EL (cell line): ENCODE measurements around the gene ITGB1.
A peak's percentile ranks its signal among the peaks of the same experiment; 100 is the strongest.
"Not testable (repeated sequence)": the region's sequence is repeated elsewhere in the genome, so short reads cannot be mapped to it uniquely, and the experiment has no call there.

Experiments used
- DNase-seq: peaks from one replicate; pipeline ENCODE4 v3.0.0-alpha.2; 2016

Gene ITGB1

DNA sequence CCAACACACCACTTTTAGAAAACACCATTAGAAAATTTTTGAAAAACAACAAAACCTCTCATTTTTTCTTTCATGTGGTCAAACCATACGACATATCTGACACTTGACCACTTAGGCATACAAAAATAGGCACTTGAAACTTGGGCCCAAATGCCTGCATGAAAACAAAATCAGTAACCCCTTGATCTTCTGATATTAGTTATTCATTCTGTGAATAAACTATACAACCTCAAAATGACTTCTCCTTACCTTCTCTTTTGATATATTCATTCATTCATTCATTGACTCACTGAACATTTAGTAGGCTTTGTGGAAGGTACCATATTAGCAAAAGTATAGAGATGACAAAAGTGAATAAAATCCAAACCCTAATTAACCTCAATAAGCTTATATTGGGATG is 26.4 kb downstream of the ITGB1 start:
- no peak for DNase-seq

DNA sequence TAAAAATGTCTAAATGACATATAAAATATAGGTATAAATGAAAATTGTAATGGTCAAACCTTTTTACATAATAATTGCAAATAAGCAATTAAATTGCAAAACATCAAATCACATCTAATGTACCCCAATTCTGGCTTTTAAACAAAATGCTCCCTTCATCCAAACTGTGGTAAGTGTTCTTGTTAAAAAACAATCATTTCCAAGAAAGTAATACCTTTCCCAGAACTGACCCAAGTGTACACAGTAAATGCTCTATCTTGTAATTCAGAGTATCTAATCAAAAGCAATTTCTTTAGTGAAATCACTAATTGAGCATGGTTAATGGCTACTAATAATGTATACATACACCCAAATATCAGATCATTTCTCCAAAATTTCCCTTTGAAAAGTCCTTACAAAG is 28.0 kb downstream of the ITGB1 start:
- DNase-seq = no peak

DNA sequence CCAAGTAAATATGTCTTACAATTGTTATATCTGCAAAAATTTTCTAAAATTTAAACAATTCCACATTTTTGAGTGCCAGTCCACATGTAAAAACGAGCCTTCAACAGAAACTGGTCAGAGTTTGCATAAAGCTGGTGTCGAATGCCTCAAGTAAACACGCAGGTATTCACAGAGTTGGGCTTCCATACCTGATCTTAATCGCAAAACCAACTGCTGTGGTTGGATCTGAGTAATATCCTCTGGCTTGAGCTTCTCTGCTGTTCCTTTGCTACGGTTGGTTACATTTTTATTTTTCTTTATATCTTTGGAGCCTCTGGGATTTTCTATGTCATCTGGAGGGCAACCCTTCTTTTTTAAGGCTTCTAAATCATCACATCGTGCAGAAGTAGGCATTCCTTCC is 28.4 kb downstream of the ITGB1 start:
- DNase-seq = no peak

- DNase-seq = no peak
Observed at GRCh38 chr10:32927750-32928149, 30.3 kb downstream of the ITGB1 start.

DNA sequence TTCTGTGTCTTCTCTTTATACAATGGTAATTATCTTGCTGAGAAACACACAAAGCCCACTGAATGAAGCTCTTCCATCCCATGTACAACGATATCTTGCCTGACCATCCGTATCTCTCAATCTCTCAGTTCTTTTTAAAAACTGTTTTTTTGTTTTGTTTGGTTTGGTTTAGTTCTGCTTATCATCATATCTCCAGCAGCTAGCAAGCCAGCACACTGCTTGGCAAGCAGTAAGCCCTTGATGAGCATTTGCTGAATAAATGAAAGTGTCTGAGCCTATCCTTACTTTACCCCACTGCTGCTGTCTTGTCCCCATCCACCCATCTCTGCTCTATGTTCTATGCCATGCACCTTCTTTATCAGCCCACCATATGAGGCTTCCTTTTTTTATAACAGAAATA is 34.2 kb downstream of the ITGB1 start:
- DNase-seq = no peak

GRCh38 chr10:32923134-32923533 is 34.9 kb downstream of the ITGB1 start:
- no peak for DNase-seq

DNA sequence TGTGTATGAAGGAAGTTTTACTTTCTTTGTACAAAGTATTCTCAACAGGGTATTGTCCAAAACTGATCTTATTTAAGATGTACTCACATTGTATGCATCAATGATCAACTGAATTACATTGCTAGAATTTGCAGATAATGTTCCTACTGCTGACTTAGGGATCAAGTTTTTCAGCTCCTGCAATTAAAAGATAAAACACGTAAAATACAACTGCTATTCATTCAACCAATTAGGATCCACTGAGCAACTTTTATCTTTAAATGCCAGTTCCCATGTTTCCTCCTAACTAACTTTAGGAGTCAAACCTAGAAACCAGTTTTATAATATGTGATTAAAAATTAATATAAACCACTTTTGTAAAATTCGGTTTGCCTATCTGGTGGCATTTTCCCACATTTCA is 35.9 kb downstream of the ITGB1 start:
- DNase-seq = no peak

DNA sequence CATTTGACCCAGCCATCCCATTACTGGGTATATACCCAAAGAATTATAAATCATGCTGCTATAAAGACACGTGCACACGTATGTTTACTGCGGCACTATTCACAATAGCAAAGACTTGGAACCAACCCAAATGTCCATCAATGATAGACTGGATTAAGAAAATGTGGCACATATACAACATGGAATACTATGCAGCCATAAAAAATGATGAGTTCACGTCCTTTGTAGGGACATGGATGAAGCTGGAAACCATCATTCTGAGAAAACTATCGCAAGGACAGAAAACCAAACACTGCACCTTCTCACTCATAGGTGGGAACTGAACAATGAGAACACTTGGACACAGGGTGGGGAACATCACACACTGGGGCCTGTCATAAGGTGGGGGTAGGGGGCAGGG is 40.2 kb downstream of the ITGB1 start:
- not testable (repeated sequence) for DNase-seq

DNA sequence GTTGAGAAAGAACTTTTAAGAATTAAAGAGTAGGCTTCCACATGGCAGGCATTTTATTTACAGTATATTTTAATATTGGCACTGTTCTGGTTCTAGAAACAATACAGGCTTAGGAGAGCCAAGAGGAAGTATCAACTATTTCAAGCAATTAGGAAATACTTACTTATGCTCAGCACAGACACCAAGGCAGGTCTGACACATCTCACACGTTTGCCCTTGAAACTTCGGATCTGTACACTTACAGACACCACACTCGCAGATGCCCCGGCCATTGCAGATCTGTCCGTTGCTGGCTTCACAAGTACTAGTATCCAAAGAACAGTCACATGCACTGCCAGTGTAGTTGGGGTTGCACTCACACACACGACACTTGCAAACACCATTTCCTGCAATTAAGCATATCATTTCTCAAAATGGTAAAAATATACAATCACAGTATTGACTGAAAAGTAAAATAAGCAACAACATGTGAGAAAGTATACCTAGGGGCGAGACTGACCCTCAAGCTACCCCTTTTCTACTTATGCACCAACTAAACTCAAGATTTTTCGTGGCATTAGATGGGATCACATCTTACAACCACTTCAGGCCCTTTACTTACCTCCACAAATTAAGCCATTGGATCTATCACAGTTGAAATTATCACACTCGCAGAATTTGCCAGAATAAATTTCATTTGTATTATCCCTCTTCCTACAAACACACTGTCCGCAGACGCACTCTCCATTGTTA is 46.6 kb downstream of the ITGB1 start:
- no peak for DNase-seq

GRCh38 chr10:32909970-32910369 is 48.1 kb downstream of the ITGB1 start:
- DNase-seq = not testable (repeated sequence)

- DNase-seq = no peak
Observed at GRCh38 chr10:32909456-32909855, 48.6 kb downstream of the ITGB1 start.

DNA sequence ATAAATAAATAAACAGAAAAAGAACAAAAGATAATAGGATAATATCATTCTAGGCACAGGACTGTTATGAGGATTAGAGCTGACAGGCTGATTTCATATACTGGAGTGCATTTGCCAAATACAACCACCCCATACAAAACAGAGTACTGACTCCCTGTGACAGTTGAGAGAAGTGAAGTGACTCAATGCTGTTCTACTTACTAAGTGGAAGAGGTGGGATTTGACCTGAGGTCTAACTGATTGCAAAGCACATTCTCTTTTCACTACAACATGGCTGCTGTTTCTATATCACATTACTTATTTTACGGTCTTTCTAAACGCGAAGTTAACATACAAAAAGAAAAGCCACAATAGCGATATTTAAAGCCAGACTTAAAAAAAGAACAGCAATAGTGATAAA is 51.4 kb downstream of the ITGB1 start:
- DNase-seq = no peak

- DNase-seq = no peak
Observed at GRCh38 chr10:32905466-32905865, 52.6 kb downstream of the ITGB1 start.

DNA sequence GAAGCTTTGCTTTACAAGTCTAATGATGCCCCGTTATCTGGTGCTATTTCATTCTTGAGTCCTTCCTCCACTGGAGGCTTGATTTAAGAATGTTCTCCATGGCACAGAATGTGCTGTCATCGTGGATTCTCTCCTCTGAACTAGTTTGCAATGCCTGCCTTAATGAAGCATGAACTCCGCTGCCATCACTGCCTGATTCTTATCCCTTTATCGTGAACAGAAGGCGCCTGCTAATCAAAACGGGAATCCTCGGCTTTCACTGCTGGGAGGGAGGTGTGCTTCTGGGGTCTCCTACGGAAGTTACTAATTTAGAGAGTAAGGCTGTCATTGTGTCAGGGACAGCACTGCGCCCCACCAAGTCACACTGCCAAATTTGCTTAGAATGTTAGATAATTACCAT is 56.2 kb downstream of the ITGB1 start:
- no peak for DNase-seq

GRCh38 chr10:32895200-32895968 is 62.6 kb downstream of the ITGB1 start:
- DNase-seq = not testable (repeated sequence)

GRCh38 chr10:32893916-32894664 is 63.9 kb downstream of the ITGB1 start:
- no peak for DNase-seq

DNA sequence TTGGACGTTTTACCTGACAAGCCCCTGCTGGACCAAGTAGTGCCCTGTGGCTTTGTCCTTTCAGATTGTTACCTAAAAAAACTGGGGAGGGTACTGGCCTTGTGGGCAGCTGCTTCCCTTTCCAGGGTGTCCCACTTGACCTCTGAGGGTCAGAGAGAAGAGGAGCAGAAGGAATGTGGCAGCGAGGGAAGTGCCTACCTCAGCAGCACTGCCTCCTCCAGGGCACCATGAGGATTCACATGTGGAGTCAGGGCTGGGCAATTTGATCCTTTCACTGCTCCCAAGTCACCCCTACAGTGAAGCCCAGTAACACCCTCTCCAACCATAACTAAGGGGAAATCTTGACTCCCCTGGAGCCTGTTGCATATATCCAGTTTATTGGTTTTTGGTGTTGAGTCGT is 64.6 kb downstream of the ITGB1 start:
- peak; percentile 27 for DNase-seq

DNA sequence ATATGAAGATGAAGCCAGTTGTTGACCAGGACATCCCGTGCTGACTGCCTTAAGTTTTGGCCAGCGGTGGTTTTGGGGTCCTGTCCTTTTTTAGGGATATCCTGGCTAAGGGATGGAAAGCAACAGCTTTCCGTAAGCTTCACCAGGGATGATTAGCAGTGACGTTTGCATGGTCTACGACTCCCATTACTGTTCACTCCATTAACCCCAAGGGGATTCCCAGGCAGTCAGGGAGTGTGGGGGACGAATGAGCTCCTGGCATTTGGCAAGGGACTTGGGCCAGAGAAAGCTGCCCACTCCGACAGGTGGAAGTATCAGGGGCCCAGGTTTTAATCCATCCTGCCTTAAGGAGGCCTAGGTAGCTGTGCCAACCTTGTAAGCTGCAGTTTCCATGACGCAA is 66.8 kb downstream of the ITGB1 start:
- DNase-seq = no peak

DNA sequence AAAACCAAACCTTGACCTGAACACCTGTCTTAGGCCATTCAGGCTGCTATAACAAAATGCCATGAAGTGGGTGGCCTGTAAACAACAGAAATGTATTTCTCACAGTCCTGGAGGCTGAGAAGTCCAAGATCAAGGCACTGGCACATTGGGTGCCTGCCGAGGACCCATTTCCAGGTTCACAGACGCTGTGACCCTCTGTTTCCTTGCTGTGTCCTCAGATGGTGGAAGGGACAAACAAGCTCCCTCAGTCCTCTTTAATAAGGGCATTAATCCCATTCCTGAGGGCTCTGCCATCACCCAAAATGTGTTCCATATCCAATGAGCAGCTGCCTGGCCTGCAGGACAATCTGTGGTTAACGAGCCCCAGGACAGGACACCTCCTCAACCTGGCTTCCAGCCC is 67.6 kb downstream of the ITGB1 start:
- no peak for DNase-seq

GRCh38 chr10:32889631-32890212 is 68.3 kb downstream of the ITGB1 start:
- DNase-seq = no peak

- no peak for DNase-seq
Observed at GRCh38 chr10:32888161-32888927, 69.7 kb downstream of the ITGB1 start.

DNA sequence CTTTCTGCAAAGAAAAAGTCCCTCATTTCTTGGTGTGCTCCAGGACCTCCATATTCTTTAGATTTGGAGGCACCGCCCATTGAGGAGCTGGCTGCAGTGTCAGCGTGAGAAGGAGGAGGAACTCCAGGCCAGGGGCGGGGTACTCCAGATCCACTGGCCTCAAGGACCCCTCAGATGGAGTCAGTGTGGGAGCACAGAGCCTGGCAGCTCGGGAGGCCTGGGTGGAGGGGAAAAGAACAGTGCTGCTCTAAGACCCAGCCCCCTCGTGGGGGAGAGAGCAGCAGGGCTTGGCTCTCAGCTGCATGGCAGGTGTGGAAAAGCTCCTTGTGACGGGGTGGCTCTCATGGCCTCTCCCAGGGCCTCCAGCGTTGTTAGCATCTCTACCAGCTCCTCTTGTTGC is 70.5 kb downstream of the ITGB1 start:
- DNase-seq = no peak

DNA sequence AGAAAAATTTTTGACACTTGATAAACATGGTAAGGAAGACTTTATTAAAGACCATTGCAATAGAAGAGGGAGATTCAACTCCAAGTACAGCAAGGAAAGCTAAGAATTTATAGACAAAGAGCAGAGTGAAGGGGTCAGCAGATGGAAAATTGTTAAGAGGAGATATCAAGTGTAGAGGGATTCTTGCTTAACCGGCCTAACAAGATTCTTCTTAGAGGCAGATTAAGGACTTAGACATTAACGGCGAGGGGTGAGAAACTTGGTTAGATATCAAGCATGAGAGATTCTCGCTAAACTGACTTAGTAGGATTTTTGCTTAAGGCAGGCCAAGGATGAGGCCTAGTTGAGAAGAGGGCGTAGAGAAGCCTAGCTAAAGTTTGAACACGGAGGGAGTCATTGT is 76.0 kb downstream of the ITGB1 start:
- no peak for DNase-seq
